HUES48 (cell line): ENCODE results near the gene PHACTR1.
A peak's percentile ranks its signal among the peaks of the same experiment; 100 is the strongest.

ENCODE experiments used
- H3K27ac ChIP-seq: one replicate; pipeline ENCODE4 v1.7.0; 2013; ENCODE audit warnings: low read depth, low read length, inconsistent platforms
- H3K27me3 ChIP-seq: 2 replicates; pipeline ENCODE4 v1.6.1; 2013; ENCODE audit warnings: mild to moderate bottlenecking, low read length; ENCODE audit not compliant: control insufficient read depth, insufficient read depth
- H3K36me3 ChIP-seq: 2 replicates; pipeline ENCODE4 v1.6.1; 2013; ENCODE audit warnings: low read length; ENCODE audit not compliant: control insufficient read depth, insufficient read depth
- H3K4me1 ChIP-seq: 2 replicates; pipeline ENCODE4 v1.6.1; 2013; ENCODE audit warnings: mild to moderate bottlenecking, low read length; ENCODE audit not compliant: control insufficient read depth, insufficient read depth
- H3K4me3 ChIP-seq: 2 replicates; pipeline ENCODE4 v1.5.1; 2013; ENCODE audit warnings: mild to moderate bottlenecking, low read depth, low read length
- H3K9ac ChIP-seq: 2 replicates; pipeline ENCODE4 v1.6.1; 2013; ENCODE audit warnings: mild to moderate bottlenecking, low read depth, low read length, moderate library complexity
- H3K9me3 ChIP-seq: 2 replicates; pipeline ENCODE4 v1.6.1; 2013; ENCODE audit warnings: low read length; ENCODE audit not compliant: control insufficient read depth, insufficient read depth

Gene PHACTR1

DNA sequence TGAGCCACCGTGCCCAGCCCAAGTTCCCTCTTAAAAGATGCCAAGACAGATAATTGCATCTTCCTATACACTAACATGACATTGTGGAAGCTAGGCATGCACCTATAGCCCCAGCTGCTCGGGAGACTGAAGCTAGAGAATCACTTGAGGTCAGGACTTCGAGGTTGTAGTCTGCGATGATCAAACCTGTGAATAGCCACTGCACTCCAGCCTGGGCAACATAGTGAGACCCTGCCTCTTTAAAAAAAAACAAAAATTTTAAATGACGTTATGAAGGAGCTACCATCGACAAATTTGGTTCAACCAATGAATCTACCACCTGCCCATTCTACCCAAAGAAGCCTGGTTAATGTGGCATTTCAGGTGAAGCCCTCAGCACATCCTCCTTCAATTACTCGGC, 531.1 kb downstream of the PHACTR1 start:
- H3K9ac ChIP-seq: no peak overlapping the region
- H3K9me3 ChIP-seq: no peaks in the 10 kb centered on the region; the same call in 1 of the 2 replicates
- H3K4me3 ChIP-seq: no peak overlapping the region
- H3K4me1 ChIP-seq: peaks cover 11% of the 10 kb centered on the region
- no peaks in the 10 kb centered on the region for H3K36me3 ChIP-seq
- H3K27ac ChIP-seq: peak overlapping the region; percentile 21
- no peaks in the 10 kb centered on the region for H3K27me3 ChIP-seq

DNA sequence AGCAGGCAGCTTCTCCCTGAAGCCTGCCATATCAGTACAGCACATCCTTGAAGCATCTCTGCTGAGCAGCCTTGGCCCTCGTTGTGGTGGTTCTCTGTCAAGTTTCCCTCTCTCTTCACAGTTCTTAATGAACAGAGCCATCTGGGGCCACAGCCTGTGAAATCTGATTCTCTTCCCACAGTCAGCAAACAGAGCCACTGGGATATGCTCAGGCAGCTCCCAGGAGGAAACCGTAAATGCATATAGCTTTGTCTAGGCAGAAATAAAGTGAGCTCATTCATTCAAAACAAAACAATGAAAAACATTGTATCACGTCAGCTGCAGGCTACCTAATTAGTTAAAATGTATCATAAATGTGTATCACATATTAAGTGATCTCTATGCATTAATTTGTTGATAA, 531.5 kb downstream of the PHACTR1 start:
- H3K27me3 ChIP-seq: no peaks in the 10 kb centered on the region
- no peaks in the 10 kb centered on the region; the same call in 1 of the 2 replicates for H3K9me3 ChIP-seq
- H3K4me3 ChIP-seq: no peak overlapping the region
- H3K9ac ChIP-seq: no peak overlapping the region
- H3K36me3 ChIP-seq: no peaks in the 10 kb centered on the region
- H3K27ac ChIP-seq: peak overlapping the region; percentile 21
- H3K4me1 ChIP-seq: peaks cover 11% of the 10 kb centered on the region

DNA sequence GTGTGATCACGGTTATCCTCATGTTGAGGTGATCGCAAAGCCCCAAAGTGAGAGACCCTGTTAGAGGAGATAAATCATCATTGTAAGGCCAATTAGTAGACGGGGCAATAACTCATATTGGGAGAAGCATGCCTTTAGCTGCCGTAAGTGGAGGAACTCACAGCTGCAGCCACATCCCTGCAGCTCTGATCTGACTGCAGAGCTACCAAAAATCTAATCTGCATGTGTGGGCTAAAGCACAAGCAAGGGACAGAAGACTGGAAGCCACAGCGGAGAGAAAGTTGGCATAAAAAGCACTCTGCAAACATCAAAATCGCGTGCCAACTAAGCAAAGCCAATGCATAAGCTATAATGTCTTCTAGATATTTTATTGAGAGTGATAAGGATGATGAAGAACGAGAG, 532.0 kb downstream of the PHACTR1 start:
- peak overlapping the region; percentile 21 for H3K27ac ChIP-seq
- peaks cover 11% of the 10 kb centered on the region for H3K4me1 ChIP-seq
- no peaks in the 10 kb centered on the region for H3K27me3 ChIP-seq
- H3K9me3 ChIP-seq: no peaks in the 10 kb centered on the region; the same call in 1 of the 2 replicates
- no peaks in the 10 kb centered on the region for H3K36me3 ChIP-seq
- H3K4me3 ChIP-seq: no peak overlapping the region
- H3K9ac ChIP-seq: no peak overlapping the region

DNA sequence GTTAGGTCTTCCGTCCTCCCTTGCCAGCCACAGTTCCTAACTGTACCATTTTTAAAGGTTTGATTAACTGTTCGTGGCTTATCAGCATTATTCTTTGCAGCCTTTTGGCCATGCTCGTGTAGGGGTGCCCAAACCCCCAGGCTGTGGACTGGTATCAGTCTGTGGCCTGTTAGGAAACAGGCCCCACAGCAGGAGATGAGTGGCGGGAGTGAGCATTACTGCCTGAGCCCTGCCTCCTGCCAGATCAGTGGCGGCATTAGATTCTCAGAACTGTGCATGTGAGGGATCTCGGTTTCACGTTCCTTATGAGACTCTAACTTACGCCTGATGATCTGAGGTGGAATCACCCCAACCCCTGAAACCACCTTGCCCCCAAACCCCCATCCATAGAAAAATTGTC, 532.4 kb downstream of the PHACTR1 start:
- Histone ChIP-seq H3K4me3 (no peak overlapping the region), H3K27ac (no peak overlapping the region), H3K9me3 (no peaks in the 10 kb centered on the region), H3K9ac (no peak overlapping the region), H3K36me3 (no peaks in the 10 kb centered on the region), H3K4me1 (peaks cover 11% of the 10 kb centered on the region), H3K27me3 (no peaks in the 10 kb centered on the region)

- no peaks in the 10 kb centered on the region for H3K27me3 ChIP-seq
- 0 out of 2 replicates have a peak, but pooled peaks cover 4% of the 10 kb centered on the region for H3K9me3 ChIP-seq
- H3K4me1 ChIP-seq: peaks cover 11% of the 10 kb centered on the region
- no peak overlapping the region for H3K9ac ChIP-seq
- no peak overlapping the region for H3K4me3 ChIP-seq
- H3K27ac ChIP-seq: no peak overlapping the region
- no peaks in the 10 kb centered on the region for H3K36me3 ChIP-seq
Observed at GRCh38 chr6:13249817-13250216, 533.2 kb downstream of the PHACTR1 start.

DNA sequence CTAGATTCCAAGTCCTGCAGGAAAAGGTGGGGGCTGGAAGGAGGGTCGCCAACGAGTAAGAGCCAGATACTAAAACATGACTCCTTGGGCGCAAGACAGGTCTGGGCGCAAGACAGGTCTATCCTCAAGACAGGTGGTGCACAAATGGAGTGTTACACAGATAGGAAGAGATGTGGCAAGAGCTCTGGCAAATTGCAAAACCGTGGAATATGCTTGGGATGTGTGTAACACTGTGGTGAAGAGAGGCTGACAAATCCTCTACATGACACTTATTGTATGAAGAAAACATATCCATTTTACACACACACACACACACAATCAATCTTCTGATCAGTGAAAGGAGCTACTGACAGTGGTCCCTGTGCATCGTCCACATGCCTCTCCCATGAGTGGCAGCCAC, 534.1 kb downstream of the PHACTR1 start:
- Histone ChIP-seq H3K9me3 (peaks cover 10% of the 10 kb centered on the region), H3K9ac (no peak overlapping the region), H3K4me1 (peaks cover 11% of the 10 kb centered on the region), H3K27ac (no peak overlapping the region), H3K4me3 (no peak overlapping the region), H3K36me3 (no peaks in the 10 kb centered on the region), H3K27me3 (no peaks in the 10 kb centered on the region)

- Histone ChIP-seq H3K9me3 (peaks cover 15% of the 10 kb centered on the region), H3K27me3 (no peaks in the 10 kb centered on the region), H3K27ac (no peak overlapping the region), H3K36me3 (no peaks in the 10 kb centered on the region), H3K4me1 (peaks cover 11% of the 10 kb centered on the region), H3K4me3 (no peak overlapping the region), H3K9ac (no peak overlapping the region)
Observed at GRCh38 chr6:13251242-13251641, 534.7 kb downstream of the PHACTR1 start.

DNA sequence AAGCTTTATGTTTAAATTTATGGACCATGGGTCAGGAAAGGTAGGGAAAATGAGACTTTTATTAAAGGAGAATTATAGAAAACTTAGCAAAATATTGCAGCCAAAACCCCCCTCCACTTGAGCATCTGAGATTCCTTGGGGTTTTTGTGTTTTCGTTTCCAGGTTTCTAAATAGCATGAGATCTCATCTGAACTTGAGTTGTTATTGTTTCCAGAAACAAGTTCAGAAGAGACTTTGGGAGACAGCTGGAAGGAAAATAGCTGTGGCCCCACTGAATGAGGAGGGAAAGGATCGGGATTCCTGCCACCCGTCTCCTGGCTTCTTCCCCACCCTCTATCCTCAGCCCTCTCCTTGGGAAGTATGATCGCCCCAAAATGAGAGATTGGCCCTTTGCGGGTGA, 536.2 kb downstream of the PHACTR1 start:
- Histone ChIP-seq H3K4me1 (peaks cover 10% of the 10 kb centered on the region), H3K36me3 (no peaks in the 10 kb centered on the region), H3K27me3 (no peaks in the 10 kb centered on the region), H3K4me3 (no peak overlapping the region), H3K27ac (no peak overlapping the region), H3K9me3 (peaks cover 15% of the 10 kb centered on the region), H3K9ac (no peak overlapping the region)

- no peaks in the 10 kb centered on the region for H3K36me3 ChIP-seq
- H3K27ac ChIP-seq: no peak overlapping the region
- H3K4me1 ChIP-seq: peaks cover 5% of the 10 kb centered on the region
- no peak overlapping the region for H3K9ac ChIP-seq
- H3K4me3 ChIP-seq: no peak overlapping the region
- peaks cover 15% of the 10 kb centered on the region for H3K9me3 ChIP-seq
- H3K27me3 ChIP-seq: no peaks in the 10 kb centered on the region
Observed at GRCh38 chr6:13253272-13253671, 536.7 kb downstream of the PHACTR1 start.

GRCh38 chr6:13256266-13257001, 539.9 kb downstream of the PHACTR1 start:
- no peaks in the 10 kb centered on the region; the same call in 1 of the 2 replicates for H3K4me1 ChIP-seq
- no peak overlapping the region for H3K9ac ChIP-seq
- no peak overlapping the region for H3K27ac ChIP-seq
- no peaks in the 10 kb centered on the region for H3K27me3 ChIP-seq
- H3K36me3 ChIP-seq: no peaks in the 10 kb centered on the region
- H3K4me3 ChIP-seq: no peak overlapping the region
- H3K9me3 ChIP-seq: peaks cover 15% of the 10 kb centered on the region

DNA sequence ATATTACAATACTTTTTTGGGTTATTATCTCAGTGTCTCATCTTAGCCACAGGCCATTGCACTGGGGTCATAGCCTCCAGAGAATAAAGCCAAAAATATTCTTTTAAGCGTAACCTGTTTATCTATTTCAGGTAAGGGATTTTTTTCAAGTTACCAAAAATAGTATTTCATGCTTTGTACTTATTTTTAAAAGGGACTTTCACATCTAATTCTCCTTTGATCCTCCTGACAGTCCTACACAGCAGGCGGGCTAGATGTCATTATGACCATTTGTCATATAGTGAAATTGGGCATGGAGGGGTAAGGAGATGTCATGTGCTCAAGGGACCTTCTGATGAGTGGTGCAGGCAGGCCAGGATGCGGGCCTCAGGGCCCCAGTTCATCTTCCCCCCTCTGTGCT, 542.8 kb downstream of the PHACTR1 start:
- H3K36me3 ChIP-seq: no peaks in the 10 kb centered on the region
- H3K9ac ChIP-seq: no peak overlapping the region
- no peak overlapping the region for H3K27ac ChIP-seq
- H3K4me1 ChIP-seq: peaks cover 2% of the 10 kb centered on the region; the same call in 1 of the 2 replicates
- no peaks in the 10 kb centered on the region for H3K27me3 ChIP-seq
- H3K4me3 ChIP-seq: no peak overlapping the region
- peaks cover 13% of the 10 kb centered on the region for H3K9me3 ChIP-seq
